ENCODE data around the gene DES.

Gene DES

GRCh38 chr2:219435701-219436100 lies 17.5 kb downstream of the DES start:
- Mint-ChIP-seq H3K27me3 (peaks cover 28% of the 10 kb centered on the region), H3K9me3 (no peaks in the 10 kb centered on the region), H3K4me3 (no peak overlapping the region), H3K36me3 (ENCODE audit: low read depth) (no peaks in the 10 kb centered on the region), H3K27ac (no peak overlapping the region), H3K4me1 (ENCODE audit: low read depth) (no peaks in the 10 kb centered on the region)
- DNase-seq = no peak

DNA sequence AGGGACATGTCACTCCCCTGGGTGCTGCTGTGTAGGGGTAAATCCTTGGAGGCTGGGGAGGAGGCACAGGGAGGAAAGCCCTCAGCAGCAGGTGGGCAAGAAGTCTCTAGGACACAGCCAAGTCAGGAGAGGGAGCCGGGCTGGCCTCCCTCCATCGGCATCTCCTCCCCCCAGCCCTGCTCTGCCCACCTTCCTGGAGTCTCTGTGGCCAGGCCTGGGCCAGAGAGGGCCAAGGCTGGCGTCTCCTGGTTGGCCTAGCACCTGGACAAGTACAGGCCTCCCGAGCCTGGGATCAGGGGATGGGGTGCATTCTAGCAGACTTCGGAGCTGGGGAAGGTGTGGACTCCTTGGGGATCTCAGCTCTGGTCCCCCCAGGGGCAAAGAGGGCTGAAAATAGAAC lies 18.3 kb downstream of the DES start:
- H3K27ac Mint-ChIP-seq = no peak overlapping the region
- DNase-seq = no peak
- H3K9me3 Mint-ChIP-seq = no peaks in the 10 kb centered on the region
- H3K36me3 Mint-ChIP-seq (ENCODE audit: low read depth) = no peaks in the 10 kb centered on the region
- peaks cover 7% of the 10 kb centered on the region for H3K4me1 Mint-ChIP-seq (ENCODE audit: low read depth)
- peaks cover 36% of the 10 kb centered on the region for H3K27me3 Mint-ChIP-seq
- no peak overlapping the region for H3K4me3 Mint-ChIP-seq

DNA sequence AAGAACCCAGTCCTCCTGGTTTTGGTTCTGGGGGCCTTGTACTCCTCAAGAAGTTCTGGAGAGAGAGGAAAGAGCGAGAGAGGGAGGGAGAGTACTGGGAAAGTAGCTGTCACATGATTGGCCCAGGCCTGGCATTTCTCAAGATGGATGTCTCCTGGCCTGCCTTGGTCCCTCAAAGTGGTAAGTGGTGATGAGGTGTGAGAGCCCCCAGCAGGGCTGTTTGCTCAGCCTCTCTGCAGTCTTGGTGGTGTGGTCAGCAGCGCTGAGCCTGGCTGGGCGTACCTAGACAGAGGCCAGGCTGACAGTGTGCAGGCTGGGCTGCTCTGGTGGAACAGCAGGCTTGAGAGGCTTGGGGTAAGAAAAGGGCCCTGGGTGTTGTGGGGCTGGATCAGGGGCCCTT lies 19.0 kb downstream of the DES start:
- H3K4me3 Mint-ChIP-seq = no peak overlapping the region
- no peak overlapping the region for H3K27ac Mint-ChIP-seq
- H3K27me3 Mint-ChIP-seq = peaks cover 37% of the 10 kb centered on the region
- peaks cover 8% of the 10 kb centered on the region for H3K4me1 Mint-ChIP-seq (ENCODE audit: low read depth)
- DNase-seq = no peak
- no peaks in the 10 kb centered on the region for H3K9me3 Mint-ChIP-seq
- H3K36me3 Mint-ChIP-seq (ENCODE audit: low read depth) = no peaks in the 10 kb centered on the region

DNA sequence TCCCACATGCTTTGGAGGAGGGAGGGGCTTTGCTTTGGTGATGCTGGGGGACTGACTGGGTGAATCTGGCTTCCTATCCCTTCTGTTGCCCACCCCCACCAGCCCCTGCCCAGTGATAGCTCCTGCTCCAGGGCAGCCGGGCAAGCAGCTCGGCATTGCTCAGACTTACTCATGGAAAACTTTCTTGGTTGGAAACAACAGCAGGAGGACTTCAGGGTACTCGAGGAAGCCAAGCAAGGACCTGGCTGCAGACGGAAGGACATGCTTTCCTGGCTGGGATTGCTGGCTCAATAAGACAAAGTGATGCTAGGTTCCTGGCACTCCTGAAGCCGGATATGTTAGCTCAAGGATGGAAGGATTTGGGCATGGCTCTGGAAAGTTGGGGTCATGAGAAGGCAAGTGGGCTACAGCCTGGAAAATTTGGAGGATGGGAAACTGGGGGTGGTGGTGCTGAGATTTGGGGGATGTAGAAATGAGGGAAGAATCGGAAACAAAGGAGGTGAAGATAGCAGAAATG lies 19.6 kb downstream of the DES start:
- Mint-ChIP-seq H3K4me3 (no peak overlapping the region), H3K9me3 (no peaks in the 10 kb centered on the region), H3K27me3 (peaks cover 39% of the 10 kb centered on the region), H3K4me1 (ENCODE audit: low read depth) (peaks cover 10% of the 10 kb centered on the region), H3K27ac (no peak overlapping the region), H3K36me3 (ENCODE audit: low read depth) (no peaks in the 10 kb centered on the region)
- DNase-seq = no peak

DNA sequence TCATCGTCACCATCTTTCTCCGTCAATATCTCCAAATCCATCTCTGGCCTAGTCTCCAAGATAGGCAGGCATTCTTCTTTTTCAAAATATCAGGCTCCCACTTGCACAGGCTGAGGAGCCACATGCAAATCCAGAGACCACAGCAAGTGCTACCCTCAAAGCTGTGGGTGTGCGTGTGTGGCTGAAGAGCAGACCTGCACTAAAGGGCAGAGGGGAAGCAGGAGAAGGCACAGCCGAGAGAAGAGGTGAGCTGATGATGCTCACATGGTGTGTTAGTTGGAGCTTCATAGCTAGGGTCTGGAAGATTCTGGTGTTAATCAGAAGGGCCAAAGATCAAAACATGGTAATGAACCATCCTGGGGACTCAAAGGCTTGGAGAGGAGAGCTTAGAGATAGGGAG lies 20.3 kb downstream of the DES start:
- Mint-ChIP-seq H3K9me3 (no peaks in the 10 kb centered on the region), H3K27me3 (peaks cover 40% of the 10 kb centered on the region), H3K4me3 (no peak overlapping the region), H3K36me3 (ENCODE audit: low read depth) (no peaks in the 10 kb centered on the region), H3K4me1 (ENCODE audit: low read depth) (peaks cover 14% of the 10 kb centered on the region), H3K27ac (no peak overlapping the region)
- DNase-seq = no peak

DNA sequence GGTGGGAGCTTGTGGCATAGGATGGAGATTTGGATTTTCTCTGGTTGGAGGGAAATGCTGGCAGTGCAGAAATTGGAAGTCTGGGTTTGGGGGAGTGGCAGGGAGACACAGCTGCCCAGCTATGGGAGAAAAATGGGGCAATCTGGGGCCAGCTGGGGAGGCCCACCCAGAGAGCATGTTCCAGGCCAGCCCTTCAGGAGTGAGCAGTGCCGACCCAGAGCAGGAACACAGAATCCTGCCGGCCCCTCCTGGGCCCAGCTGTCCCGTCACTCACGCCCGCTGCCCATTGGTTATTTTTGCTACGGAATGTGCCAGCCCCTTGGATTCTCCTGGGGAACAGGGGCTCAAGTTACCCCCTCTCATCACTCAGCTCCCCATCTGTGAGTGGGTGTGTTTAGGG lies 21.3 kb downstream of the DES start:
- no peak overlapping the region for H3K27ac Mint-ChIP-seq
- DNase-seq = no peak
- H3K4me1 Mint-ChIP-seq (ENCODE audit: low read depth) = peaks cover 14% of the 10 kb centered on the region
- no peaks in the 10 kb centered on the region for H3K9me3 Mint-ChIP-seq
- H3K27me3 Mint-ChIP-seq = peaks cover 32% of the 10 kb centered on the region
- no peaks in the 10 kb centered on the region for H3K36me3 Mint-ChIP-seq (ENCODE audit: low read depth)
- no peak overlapping the region for H3K4me3 Mint-ChIP-seq

- Mint-ChIP-seq H3K4me1 (ENCODE audit: low read depth) (peaks cover 14% of the 10 kb centered on the region), H3K4me3 (peak overlapping the region; percentile 73), H3K36me3 (ENCODE audit: low read depth) (no peaks in the 10 kb centered on the region), H3K27me3 (peaks cover 31% of the 10 kb centered on the region), H3K9me3 (no peaks in the 10 kb centered on the region), H3K27ac (no peak overlapping the region)
- no peak for DNase-seq
Measured at GRCh38 chr2:219440388-219441256, 22.4 kb downstream of the DES start.

DNA sequence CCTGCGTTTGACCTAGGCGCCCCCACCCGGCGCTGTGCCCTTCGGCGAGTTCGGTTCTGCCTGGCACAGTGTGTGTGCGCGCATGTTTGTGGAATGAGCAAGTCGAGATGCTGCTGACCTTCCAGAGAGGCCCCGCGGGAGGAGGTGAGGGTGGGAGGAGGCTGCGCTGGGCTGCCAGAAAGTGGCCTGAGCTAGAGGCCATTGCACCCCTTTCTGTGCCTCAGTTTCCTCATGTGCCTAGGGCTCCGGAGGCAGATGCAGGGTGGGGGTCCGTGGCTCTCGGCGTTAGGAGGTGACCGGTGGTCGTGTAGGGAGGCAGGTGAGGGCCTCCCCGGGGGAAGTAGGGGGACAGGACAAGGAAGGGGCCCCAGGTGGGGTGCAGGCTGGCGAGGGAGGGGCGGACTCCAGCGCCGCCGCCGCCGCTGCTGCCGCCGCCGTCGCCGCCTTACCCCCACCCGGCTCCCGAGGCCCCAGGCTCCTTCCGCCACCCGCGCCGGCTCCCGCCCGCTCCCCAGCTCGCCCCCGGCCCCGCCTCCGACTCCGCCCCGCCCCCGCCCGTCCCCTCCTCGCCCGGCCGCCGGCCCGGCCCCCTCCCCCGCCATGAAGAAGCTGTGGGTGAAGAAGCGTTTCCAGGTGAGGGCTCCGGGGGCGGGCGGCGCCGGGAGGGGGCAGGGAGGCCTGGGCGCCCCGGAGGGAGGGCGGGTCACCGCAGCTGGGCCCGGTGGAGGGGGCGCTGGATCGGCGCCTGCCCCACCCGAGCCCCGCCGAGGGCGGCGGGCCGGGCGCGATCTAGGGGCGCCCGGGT lies 23.5 kb downstream of the DES start:
- peak overlapping the region; percentile 73 for H3K4me3 Mint-ChIP-seq
- H3K36me3 Mint-ChIP-seq (ENCODE audit: low read depth) = no peaks in the 10 kb centered on the region
- H3K27ac Mint-ChIP-seq = peak overlapping the region; percentile 13
- peaks cover 14% of the 10 kb centered on the region for H3K4me1 Mint-ChIP-seq (ENCODE audit: low read depth)
- H3K27me3 Mint-ChIP-seq = peaks cover 24% of the 10 kb centered on the region
- peak; percentile 64 for DNase-seq
- H3K9me3 Mint-ChIP-seq = no peaks in the 10 kb centered on the region

GRCh38 chr2:219442256-219443015 lies 24.3 kb downstream of the DES start:
- DNase-seq = no peak
- Mint-ChIP-seq H3K4me1 (ENCODE audit: low read depth) (peaks cover 14% of the 10 kb centered on the region), H3K9me3 (no peaks in the 10 kb centered on the region), H3K4me3 (peak overlapping the region; percentile 57), H3K36me3 (ENCODE audit: low read depth) (no peaks in the 10 kb centered on the region), H3K27ac (no peak overlapping the region), H3K27me3 (peaks cover 24% of the 10 kb centered on the region)

DNA sequence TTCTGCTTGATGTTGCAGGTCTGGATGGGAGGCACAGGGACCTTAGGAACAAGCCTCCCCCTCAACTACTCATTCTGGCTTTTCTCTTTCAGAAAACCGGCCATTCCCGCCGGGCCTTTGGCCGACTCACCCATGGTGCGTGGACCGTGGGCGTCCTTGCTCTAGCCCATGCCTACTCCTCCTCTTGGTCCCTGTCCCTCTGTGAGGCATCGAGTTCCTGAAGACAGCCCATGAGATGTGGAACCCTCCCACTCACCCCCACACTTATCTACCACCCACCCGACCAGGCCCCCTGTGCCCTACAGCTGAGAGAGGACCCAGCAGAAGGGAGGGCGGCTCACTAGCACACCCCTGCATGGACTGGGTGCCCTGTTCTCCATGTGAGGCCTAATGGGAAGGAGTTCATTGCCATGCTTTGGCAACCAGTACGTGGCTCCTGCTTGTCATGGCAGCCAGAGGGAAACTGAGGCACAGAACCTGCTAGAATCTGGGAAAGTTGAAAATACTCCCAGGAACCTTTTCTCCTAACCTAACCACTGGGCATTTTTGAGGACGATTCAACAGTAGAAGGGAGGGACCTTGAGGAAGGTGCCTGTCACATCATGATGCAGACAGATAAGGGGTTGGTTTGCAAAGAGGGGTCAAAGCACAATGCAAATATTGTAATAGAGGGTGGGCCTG lies 25.0 kb downstream of the DES start:
- DNase-seq = no peak
- peak overlapping the region; percentile 57 for H3K4me3 Mint-ChIP-seq
- H3K27ac Mint-ChIP-seq = no peak overlapping the region
- peaks cover 14% of the 10 kb centered on the region for H3K4me1 Mint-ChIP-seq (ENCODE audit: low read depth)
- peaks cover 28% of the 10 kb centered on the region for H3K27me3 Mint-ChIP-seq
- no peaks in the 10 kb centered on the region for H3K36me3 Mint-ChIP-seq (ENCODE audit: low read depth)
- no peaks in the 10 kb centered on the region for H3K9me3 Mint-ChIP-seq

- Mint-ChIP-seq H3K36me3 (ENCODE audit: low read depth) (no peaks in the 10 kb centered on the region), H3K4me3 (no peak overlapping the region), H3K4me1 (ENCODE audit: low read depth) (peaks cover 14% of the 10 kb centered on the region), H3K27me3 (peaks cover 28% of the 10 kb centered on the region), H3K27ac (no peak overlapping the region), H3K9me3 (no peaks in the 10 kb centered on the region)
- DNase-seq = no peak
Measured at GRCh38 chr2:219443697-219444023, 25.5 kb downstream of the DES start.

GRCh38 chr2:219444566-219445091 lies 26.5 kb downstream of the DES start:
- no peak for DNase-seq
- peaks cover 33% of the 10 kb centered on the region for H3K27me3 Mint-ChIP-seq

DNA sequence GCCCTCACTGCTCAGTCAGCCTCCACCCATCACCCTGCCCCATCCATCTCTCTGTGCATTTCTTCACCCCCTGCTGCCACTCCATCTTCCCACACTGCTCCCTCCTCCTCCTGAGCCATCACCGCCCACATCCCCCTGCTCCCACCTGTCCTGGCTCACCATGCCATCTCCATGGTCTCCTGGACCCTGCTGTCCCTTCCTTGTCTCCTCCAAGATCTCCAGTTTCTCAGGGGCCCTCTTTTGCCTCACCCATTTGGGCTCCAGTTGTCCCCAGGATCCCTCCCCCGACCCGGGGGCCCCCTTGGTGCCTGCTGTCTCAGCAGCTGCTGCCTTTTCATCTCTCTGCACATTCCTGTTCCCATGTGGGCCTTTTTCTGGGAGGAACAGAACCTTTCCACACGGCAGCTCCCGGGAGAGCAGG lies 27.1 kb downstream of the DES start:
- no peak for DNase-seq
- H3K27ac Mint-ChIP-seq = no peak overlapping the region
- peaks cover 35% of the 10 kb centered on the region for H3K27me3 Mint-ChIP-seq
- no peak overlapping the region for H3K4me3 Mint-ChIP-seq
- H3K9me3 Mint-ChIP-seq = no peaks in the 10 kb centered on the region
- H3K36me3 Mint-ChIP-seq (ENCODE audit: low read depth) = no peaks in the 10 kb centered on the region
- peaks cover 17% of the 10 kb centered on the region for H3K4me1 Mint-ChIP-seq (ENCODE audit: low read depth)

More at GRCh38 chr2:219444566-219445091, 26.5 kb downstream of the DES start:
- Mint-ChIP-seq H3K36me3 (ENCODE audit: low read depth) (no peaks in the 10 kb centered on the region), H3K9me3 (no peaks in the 10 kb centered on the region), H3K27ac (no peak overlapping the region), H3K4me3 (no peak overlapping the region), H3K4me1 (ENCODE audit: low read depth) (peaks cover 15% of the 10 kb centered on the region)

DNA sequence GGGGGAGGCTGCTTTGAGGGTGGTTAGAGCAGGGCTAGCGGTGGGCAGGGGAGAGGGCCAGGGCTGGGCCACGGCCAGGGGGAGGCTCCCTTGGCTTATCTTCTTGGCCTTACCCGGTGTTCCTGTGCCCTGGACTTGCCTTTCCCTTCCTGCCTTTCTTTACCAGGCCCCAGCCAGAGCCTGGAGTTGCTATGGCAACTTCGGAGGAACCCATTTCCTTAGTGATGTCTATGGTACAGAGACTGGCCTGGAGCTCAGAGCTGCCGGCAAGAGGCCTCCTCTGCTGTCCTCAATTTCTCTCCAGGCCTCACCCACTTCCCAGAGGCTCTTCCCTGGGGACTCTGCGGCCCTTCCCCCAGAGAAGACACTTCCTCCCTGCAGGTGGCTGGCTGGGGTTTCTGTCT lies 27.9 kb downstream of the DES start:
- Mint-ChIP-seq H3K9me3 (no peaks in the 10 kb centered on the region), H3K4me1 (ENCODE audit: low read depth) (peaks cover 13% of the 10 kb centered on the region), H3K27ac (no peak overlapping the region), H3K36me3 (ENCODE audit: low read depth) (no peaks in the 10 kb centered on the region), H3K27me3 (peaks cover 29% of the 10 kb centered on the region), H3K4me3 (no peak overlapping the region)
- DNase-seq = no peak
